KOPT-K1 (cell line): ENCODE measurements around the gene CEACAM16.

Experiments
- H3K27ac ChIP-seq: fragments of 200-600 bp; sonication (generic); 2 replicates; pipeline ENCODE4 v1.5.1; 2016; ENCODE audit warnings: antibody characterized with exemption, mild to moderate bottlenecking, low read depth, low read length; ENCODE audit not compliant: poor library complexity, severe bottlenecking
- H3K36me3 ChIP-seq: fragments of 200-600 bp; sonication (generic); 2 replicates; pipeline ENCODE4 v1.5.1; 2017; ENCODE audit warnings: antibody characterized with exemption, mild to moderate bottlenecking, low read length, moderate library complexity; ENCODE audit not compliant: insufficient read depth
- H3K9me3 ChIP-seq: fragments of 200-600 bp; sonication (generic); 2 replicates; pipeline ENCODE4 v1.5.1; 2017; ENCODE audit warnings: antibody characterized with exemption, low read length, mild to moderate bottlenecking; ENCODE audit not compliant: insufficient read depth, poor library complexity, severe bottlenecking

CEACAM16 gene

GRCh38 chr19:44685877-44686276 lies 13.1 kb upstream of the CEACAM16 start:
- Histone ChIP-seq H3K27ac (no peak overlapping the region), H3K36me3 (no peaks in the 10 kb centered on the region), H3K9me3 (no peaks in the 10 kb centered on the region)

DNA sequence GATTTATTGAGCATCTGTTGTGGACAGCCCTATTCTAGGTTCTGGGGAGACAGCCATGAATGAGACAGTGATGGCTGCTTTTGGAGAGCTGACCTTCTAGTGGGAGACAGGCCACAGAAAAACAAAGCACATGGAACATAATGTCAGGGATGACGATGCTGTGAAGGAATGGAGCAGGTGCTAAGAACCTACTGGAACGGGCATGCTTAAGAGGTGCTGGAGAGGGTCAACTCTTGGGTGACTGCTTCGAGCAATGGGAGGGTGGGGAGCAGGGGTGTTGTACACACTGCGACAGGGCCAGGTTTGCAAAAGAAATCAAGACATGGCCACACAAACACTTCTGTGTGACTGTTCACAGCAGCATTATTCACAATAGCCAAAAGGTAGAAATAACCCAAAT lies 12.1 kb upstream of the CEACAM16 start:
- Histone ChIP-seq H3K27ac (no peak overlapping the region), H3K9me3 (no peaks in the 10 kb centered on the region), H3K36me3 (no peaks in the 10 kb centered on the region)

- no peaks in the 10 kb centered on the region for H3K9me3 ChIP-seq
- no peak overlapping the region for H3K27ac ChIP-seq
- no peaks in the 10 kb centered on the region for H3K36me3 ChIP-seq
These were observed 11.1 kb upstream of the CEACAM16 start for GRCh38 chr19:44687888-44688287.

- Histone ChIP-seq H3K36me3 (no peaks in the 10 kb centered on the region), H3K27ac (no peak overlapping the region), H3K9me3 (no peaks in the 10 kb centered on the region)
These were observed 9.4 kb upstream of the CEACAM16 start for GRCh38 chr19:44689290-44690130.

GRCh38 chr19:44690131-44690440 lies 8.9 kb upstream of the CEACAM16 start:
- H3K27ac ChIP-seq = no peak overlapping the region

GRCh38 chr19:44692379-44692721 lies 6.6 kb upstream of the CEACAM16 start:
- H3K9me3 ChIP-seq = no peaks in the 10 kb centered on the region
- H3K36me3 ChIP-seq = no peaks in the 10 kb centered on the region
- H3K27ac ChIP-seq = no peak overlapping the region

More at GRCh38 chr19:44690131-44690440, 8.9 kb upstream of the CEACAM16 start:
- Histone ChIP-seq H3K36me3 (no peaks in the 10 kb centered on the region), H3K9me3 (no peaks in the 10 kb centered on the region)

- no peaks in the 10 kb centered on the region for H3K36me3 ChIP-seq
- no peak overlapping the region for H3K27ac ChIP-seq
- no peaks in the 10 kb centered on the region for H3K9me3 ChIP-seq
These were observed 4.8 kb upstream of the CEACAM16 start for GRCh38 chr19:44694184-44694579.

- H3K9me3 ChIP-seq = no peaks in the 10 kb centered on the region
- no peak overlapping the region for H3K27ac ChIP-seq
- no peaks in the 10 kb centered on the region for H3K36me3 ChIP-seq
These were observed 1.8 kb upstream of the CEACAM16 start for GRCh38 chr19:44696939-44697669.

DNA sequence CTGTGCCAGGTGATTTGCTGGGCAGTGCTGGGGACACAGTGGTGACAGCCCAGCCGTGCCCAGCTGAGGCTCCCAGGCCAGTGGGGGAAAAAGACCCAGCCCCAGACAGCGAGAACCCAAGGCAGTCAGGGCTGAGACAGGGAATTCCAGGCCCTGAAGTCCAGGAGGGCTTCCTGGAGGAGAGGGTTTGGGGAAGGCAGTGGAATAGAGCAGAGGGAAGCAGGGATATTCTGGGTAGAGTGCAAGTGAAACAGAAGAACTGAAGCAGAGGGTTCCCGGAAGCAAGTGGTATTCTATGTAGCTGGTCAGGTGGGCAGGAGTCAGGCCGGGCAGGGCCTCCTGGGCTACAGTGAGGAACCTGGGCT lies 1.3 kb upstream of the CEACAM16 start:
- Histone ChIP-seq H3K36me3 (no peaks in the 10 kb centered on the region), H3K9me3 (no peaks in the 10 kb centered on the region), H3K27ac (no peak overlapping the region)

DNA sequence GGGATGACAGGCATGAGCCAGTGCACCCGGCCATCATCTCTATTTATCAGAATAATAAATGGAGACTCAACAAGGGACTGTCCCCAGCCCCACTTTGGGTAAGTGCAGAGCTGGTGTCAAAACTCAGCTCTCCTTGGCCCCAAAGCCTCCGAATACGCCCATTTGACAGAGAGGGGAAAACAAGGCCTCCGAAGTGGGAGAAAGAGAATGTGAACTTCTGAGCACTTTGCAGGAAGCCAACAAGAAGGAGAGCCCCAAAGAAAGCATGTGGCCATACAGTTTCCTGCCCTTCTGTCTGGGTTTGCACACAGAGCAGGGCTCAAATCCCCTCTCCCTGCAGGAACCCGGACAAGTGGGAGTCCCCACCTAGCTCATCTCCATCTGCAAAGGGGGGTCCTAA lies 1.6 kb downstream of the CEACAM16 start:
- H3K36me3 ChIP-seq = no peaks in the 10 kb centered on the region
- no peaks in the 10 kb centered on the region for H3K9me3 ChIP-seq
- H3K27ac ChIP-seq = no peak overlapping the region

GRCh38 chr19:44701228-44701627 lies 2.3 kb downstream of the CEACAM16 start:
- Histone ChIP-seq H3K9me3 (no peaks in the 10 kb centered on the region), H3K27ac (no peak overlapping the region), H3K36me3 (no peaks in the 10 kb centered on the region)

DNA sequence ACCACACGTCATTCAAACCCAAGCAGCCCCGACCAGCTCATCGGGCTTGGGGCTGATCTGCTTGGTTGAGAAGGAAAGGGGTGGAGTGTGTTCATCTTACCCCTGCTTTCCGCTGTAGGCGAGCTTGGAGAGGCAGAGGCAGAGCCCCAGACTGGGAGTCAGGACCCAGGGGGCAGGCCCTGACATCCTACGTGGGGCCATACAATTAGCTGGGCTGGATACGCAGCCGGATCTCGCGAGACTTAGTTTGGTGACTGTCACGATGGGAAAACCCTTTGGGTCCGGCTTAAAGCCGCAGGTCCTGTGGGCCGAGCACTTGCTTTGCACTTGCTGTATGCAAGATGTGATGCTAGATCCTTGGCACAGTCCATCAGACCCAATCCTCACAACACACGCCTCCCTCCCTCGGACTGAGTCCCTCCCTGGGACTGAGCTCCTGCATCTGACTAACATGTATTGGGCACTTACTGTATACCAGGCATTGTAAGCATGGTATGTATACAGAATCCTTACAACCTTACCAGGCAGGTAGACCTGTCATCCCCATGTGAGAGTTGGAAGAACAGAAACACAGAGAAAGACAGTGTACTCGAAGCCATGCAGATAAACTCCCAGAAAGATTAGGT lies 3.7 kb downstream of the CEACAM16 start:
- Histone ChIP-seq H3K27ac (no peak overlapping the region), H3K36me3 (no peaks in the 10 kb centered on the region), H3K9me3 (no peaks in the 10 kb centered on the region)

GRCh38 chr19:44703336-44704078 lies 4.6 kb downstream of the CEACAM16 start:
- H3K27ac ChIP-seq = no peak overlapping the region
- no peaks in the 10 kb centered on the region for H3K36me3 ChIP-seq
- H3K9me3 ChIP-seq = no peaks in the 10 kb centered on the region

DNA sequence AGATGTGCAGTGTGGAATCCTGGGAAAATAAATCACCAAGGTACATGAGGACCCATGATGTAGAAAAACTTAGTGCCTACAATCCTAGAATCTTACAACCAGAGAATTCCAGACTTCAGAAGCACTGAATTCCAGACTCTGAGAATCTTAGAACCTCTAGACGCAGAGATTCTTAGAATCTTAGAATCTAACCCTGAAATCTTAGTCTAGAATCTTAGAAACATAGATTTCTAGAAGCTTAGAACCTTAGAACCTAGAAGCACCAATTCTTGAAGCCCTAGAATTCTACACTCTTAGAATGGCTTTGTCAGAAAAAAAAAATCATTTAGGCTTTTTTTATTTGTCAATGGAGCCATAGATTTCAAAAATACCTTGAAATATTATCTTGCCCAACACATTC lies 6.0 kb downstream of the CEACAM16 start:
- no peaks in the 10 kb centered on the region for H3K36me3 ChIP-seq
- no peak overlapping the region for H3K27ac ChIP-seq
- H3K9me3 ChIP-seq = no peaks in the 10 kb centered on the region

GRCh38 chr19:44705502-44706010 lies 6.6 kb downstream of the CEACAM16 start:
- H3K9me3 ChIP-seq = no peaks in the 10 kb centered on the region
- no peak overlapping the region for H3K27ac ChIP-seq
- no peaks in the 10 kb centered on the region for H3K36me3 ChIP-seq
